HPDE6-E6E7 (cell line): ENCODE data around the gene POLE2.
"Not testable (repeated sequence)": the region's sequence is repeated elsewhere in the genome, so short reads cannot be mapped to it uniquely, and the experiment has no call there.

Experiments used
- DNase-seq: peaks from one replicate; pipeline ENCODE4 v3.0.0; 2011; ENCODE audit warnings: missing footprints; ENCODE audit errors: extremely low spot score

The POLE2 gene, protein sequence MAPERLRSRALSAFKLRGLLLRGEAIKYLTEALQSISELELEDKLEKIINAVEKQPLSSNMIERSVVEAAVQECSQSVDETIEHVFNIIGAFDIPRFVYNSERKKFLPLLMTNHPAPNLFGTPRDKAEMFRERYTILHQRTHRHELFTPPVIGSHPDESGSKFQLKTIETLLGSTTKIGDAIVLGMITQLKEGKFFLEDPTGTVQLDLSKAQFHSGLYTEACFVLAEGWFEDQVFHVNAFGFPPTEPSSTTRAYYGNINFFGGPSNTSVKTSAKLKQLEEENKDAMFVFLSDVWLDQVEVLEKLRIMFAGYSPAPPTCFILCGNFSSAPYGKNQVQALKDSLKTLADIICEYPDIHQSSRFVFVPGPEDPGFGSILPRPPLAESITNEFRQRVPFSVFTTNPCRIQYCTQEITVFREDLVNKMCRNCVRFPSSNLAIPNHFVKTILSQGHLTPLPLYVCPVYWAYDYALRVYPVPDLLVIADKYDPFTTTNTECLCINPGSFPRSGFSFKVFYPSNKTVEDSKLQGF

DNA sequence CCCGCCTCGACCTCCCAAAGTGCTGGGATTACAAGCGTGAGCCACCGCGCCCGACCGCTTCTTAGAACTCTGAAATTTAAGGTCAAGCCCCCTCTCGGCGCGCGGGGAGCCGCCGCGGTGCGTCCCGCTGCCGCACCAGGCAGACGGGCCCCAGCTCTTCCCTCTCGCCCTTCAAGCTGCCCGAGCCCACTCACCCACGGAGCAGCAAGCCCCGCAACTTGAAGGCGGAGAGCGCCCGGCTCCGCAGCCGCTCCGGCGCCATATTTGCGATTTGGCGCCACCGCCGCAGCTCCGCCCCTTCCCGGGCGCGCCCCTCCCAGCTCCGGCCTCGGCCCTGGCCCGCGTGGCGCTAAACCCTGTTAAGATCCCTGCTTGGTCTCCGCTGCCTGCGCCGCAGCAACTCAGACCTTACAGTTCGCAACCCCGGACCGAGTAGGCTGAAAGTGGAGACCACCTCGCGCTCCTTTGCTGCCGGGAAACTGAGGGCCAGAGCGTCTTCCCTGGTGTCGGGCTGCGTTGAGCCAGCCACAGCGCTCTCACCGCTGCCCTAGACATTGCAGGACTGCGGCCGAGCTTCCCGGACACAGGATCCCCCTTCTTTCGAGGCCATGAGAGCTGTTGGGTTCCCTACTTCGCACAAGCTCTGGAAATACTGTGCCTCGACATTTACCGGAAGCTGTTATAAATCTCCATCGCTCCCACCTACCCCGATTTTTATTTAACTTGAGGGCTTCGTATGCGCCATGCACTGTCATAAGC lies at the start of gene POLE2:
Gene POLE2, minus strand, starts transcription at position 273 of the 759 bp plus-strand sequence. Its CDS starts 11 bp downstream, at position 262.
- peak; percentile 54 for DNase-seq

DNA sequence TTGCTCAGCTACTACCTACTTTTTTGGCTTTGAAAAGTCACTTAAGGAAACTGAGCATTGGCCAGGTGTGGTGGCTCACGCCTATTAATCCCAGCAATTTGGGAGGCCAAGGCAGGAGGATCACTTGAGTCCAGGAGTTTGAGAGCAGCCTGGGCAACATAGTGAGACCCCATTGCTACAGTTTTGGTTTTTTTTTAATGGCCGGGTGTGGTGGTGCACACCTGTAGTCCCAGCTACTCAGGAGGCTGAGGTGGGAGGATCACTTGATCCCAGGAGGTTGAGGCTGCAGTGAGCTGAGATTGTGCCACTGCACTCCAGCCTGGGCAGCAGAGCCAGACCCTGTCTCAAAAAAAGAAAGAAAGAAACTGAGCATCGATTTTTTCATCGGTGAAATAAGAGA lies 47.7 kb upstream of the POLE2 start:
- not testable (repeated sequence) for DNase-seq

DNA sequence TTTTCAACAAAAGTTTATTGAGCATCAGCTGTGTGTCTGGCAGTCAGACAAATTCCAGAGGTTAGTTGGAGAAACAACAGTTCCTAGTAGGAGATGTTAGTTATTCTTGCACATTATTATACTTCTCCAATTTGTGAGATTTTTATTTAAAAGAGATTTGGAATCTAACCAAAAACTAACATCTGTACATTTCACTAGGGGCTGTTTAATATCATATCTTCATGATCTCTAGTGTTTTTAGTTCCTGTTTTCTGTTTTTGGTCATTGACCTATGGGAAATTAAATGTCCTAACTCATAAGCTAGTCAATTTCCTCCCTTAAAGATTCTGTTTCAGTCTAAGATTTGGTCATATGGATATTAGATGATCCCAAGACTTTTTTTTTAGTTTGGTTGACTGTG lies 45.8 kb upstream of the POLE2 start:
- DNase-seq, result no peak

DNA sequence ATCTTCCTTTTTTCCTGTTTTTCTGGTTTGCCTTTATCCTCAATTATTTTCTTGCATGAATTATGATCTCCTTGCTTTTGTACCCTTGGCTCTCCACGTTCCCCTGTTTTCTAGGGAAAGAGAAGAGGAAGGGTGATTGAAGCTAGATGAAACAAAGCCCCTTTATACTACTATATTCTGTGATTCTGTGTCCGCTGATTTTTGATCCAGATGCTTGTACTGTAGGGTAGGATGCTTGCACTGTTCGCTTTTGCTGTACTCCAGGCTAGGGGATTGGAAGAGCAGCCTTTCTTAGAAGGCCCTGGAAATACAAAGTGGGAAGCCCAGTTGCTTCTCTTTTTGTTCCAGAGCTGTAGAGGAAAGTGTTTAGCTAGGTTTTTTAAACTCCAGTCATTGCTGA lies 44.9 kb upstream of the POLE2 start:
- DNase-seq, result no peak

DNA sequence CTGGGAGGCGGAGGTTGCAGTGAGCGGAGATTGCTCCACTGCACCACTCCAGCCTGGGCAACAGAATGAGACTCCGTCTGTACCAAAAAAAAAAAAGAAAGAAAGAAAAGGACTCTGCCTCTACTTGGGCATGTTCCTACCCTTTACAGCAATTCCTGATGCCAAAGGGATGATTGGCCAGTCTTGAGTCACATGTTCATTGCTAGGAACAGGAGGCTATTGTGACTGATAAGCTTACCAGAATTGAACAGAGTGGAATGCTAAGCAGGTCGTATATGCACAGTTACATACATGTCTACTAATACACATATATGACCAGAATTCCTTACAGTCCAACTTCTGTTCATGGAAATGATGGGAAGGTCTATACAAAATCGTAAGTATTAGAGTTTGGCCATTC lies 39.2 kb upstream of the POLE2 start:
- DNase-seq, result no peak

DNA sequence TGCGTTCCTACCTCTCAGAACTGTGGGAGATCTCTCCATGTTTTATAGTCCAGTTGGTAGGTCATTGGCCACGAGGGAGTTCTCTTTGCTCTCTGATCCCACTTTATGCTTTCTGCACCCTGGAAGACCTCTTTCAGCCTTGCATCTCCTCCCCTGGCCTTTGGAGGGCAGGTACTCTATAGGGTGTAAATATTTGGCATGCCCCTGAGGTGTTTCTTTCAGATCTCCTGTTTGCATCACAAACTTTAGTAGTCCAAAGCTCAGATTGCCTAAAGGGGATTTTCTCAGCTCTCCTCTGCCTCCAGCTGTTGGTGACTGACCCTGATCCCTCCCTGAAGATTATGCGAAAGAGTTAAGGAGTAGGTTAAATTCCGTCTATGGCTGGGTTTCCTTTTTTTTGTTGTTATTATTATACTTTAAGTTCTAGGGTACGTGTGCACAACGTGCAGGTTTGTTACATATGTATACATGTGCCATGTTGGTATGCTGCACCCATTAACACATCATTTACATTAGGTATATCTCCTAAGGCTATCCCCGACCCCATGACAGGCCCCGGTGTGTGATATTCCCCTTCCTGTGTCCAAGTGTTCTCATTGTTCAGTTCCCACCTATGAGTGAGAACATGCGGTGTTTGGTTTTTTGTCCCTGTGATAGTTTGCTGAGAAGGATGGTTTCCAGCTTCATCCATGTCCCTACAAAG lies 33.9 kb upstream of the POLE2 start:
- DNase-seq, result not testable (repeated sequence)

DNA sequence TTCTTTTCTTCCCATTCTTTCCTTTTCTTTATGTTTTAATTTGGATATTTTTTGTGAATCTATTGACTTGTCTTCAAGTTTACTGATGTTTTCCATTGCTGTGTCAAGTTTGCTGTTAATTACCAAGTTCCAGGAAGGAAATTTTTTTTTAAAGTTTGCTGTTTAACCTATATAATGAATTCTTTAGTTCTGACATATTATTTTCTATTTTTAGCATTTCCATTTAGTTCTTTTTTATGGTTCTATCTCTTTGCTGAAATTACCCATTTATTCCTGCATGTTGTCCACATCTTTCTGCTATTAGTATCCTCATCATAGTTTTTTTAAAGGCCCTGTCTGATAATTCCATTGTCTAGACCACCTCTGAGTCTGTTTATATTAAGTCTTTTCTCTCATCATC lies 32.7 kb upstream of the POLE2 start:
- no peak for DNase-seq

DNA sequence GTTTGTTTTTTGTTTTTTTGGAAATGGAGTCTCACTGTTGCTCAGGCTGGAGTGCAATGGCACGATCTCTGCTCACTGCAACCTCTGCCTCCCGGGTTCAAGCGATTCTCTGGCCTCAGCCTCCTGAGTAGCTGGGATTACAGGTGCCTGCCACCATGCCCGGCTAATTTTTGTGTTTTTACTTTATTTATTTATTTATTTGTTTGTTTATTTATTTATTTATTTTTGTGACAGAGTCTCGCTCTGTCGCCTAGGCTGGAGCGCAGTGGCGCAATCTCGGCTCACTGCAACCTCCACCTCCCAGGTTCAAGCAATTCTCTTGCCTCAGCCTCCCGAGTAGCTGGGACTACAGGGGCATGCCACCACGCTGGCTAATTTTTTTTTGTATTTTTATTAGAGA lies 23.0 kb upstream of the POLE2 start:
- DNase-seq, result not testable (repeated sequence)

DNA sequence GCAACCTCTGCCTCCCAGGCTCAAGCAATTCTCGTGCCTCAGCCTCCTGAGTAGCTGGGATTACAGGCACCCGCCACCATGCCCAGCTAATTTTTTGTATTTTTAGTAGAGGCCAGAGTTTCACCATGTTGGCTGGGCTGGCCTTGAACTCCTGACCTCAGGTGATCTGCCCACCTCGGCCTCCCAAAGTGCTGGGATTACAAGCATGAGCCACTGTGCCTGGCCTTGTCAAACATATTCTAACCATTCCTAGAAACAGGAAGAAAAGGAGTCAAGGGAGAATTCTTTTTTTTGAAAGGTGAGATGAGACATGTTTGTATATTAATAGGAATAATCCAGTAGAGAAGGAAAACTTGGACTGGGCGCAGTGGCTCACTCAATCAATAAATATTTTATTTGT lies 16.5 kb upstream of the POLE2 start:
- DNase-seq, result not testable (repeated sequence)

DNA sequence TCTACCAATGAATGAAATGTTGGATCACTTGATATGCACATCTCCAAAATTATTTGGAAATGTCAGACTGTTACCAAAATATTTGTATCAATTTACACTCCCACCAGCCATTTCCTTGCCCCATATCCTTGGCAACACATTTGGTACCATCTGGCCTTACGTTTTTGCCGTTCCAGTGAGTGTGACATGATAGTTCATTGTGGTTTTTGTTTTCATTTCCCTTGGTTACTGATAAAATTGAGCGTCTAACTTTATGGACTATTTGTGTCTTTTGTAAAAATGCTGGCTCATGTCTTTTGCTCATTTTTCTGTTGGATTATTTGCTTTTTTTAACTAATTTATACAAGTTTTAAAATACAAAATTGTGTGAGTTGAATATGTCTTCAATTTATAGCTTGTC lies 16.0 kb upstream of the POLE2 start:
- no peak for DNase-seq

DNA sequence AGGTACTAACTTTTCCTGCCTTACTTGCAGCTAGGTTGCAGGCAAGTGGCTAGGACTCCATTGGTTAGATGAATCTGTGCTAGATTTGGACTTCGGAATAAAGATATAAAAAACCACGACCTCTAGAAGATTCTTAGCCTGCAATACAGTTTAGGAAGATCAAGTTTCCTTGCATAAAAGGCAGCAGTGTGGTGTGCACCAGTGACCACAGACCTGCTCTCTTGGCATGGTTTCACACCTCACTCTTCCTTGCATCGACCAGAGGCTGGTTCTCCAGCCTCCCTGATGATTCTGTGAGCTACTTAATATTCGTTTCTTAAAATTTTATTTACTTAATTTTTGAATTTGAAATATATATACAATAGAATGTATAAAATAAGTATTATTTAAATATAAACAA lies 14.7 kb upstream of the POLE2 start:
- DNase-seq, result no peak

DNA sequence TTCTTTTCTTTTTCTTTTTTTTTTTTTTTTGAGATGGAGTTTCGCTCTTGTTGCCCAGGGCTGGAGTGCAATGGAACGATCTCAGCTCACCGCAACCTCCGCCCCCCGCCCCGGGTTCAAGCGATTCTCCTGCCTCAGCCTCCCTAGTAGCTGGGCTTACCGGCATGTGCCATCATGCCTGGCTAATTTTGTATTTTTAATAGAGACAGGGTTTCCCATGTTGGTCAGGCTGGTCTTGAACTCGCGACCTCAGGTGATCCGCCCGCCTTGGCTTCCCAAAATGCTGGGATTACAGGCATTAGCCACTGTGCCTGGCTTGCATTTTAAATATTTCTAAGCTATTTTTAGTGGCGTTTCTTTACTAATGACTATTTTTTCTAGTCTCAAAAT lies 5.7 kb upstream of the POLE2 start:
- DNase-seq, result not testable (repeated sequence)

DNA sequence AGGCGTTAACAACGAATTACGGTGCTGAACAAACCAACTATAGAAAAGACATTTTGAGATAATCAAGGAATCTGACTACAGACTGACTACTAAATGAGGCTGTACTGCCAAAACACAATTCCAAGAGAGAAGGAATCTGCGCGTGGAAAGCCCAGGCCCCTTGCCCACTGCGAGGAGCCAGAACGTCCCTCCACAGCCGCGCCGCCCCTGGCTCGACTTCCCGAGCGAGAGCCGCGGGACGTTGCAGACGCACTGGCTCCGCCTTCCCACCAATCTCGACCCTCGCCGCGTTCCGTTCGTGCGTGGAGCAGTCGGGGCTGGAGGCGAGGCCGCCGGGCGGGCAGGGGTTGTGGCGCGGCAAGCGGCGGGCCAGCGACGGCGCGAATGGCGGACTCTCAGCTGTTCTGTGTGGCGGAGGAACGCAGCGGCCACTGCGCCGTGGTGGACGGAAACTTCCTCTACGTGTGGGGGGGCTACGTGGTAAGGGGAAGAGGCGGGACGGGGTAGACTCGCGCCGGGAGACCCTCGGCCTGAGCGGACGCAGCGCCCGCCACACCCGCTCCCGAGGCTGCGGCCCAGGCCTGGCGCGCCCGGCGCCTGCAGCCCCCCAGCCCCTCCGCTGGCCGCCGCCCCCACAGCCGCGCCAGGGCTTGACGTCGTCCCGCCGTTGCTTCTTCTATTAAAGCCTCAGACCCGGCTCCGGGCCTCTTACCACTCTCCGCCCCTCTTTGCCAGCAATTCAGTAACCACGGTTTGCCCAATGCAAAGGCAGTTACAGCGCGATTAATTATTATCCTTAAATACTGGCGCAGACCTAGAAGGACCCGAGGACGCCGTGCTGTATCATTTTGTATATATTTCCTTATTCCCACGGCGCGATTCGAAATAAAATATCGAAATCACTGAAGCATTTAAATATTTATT lies 5.1 kb upstream of the POLE2 start, which contains the start of gene KLHDC1:
Gene KLHDC1, plus strand, starts transcription at position 310 of the 924 bp plus-strand sequence. Its CDS starts 75 bp downstream, at position 385.
- DNase-seq, result peak; percentile 43

DNA sequence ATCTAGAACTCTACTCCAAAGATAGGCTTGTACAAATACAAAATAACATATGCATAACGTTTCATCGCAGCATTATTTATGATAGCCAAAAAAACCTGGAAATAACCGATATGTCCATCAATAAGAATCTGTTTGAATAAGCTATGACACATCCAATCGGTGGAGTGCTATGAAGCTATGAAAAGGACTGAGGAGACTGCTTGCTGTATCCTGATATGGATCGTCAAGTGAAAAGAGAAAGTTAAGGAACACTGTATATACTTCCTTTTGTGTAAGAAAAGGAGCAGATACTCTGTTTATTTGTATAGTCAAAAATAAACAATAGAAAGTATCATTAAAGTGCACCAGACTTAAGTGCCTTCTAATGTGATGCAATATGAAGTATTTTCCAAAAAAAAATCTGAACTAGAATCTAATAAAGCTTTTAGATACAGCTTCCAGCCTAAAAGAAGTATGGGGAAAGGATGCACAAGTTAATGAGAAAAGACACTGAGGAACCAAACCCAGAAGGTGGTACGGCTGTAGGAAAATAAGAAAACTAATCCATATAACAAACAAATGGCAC lies 4.3 kb upstream of the POLE2 start:
- DNase-seq, result no peak

DNA sequence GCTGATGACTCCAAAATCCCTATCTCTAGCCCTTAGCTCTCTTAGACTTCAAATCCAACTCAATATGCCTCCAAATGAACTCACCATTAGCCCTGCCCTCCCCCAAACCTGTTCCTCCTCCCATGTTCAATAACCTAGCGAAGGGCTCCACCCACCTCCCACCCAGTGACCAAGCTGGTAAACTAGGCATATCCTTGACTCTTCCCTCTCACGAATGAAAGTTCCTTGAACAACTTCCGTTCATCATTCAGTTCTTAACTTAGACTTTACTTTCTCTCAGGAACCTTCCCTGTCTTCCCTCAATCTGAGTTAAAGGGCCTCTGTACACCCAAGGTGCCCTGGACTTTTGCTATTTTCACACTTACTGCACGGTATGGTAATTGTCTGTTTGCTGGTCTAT lies 3.0 kb upstream of the POLE2 start:
- DNase-seq, result no peak

DNA sequence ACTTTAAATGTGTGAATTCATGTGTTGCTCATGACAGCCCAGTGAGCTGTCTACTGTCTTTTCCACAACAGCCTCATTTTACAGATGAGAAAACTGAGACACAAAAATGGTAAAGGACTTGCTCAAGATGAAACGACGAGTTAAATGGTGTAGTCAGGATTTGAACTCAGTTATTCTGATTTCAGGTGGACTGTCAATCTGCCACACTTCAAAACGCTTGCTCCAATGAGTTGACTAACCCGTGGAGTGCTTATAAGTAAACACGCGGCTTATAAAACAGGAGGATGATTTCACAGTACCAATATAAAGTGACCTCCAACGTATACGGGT lies 652 bp upstream of the POLE2 start:
- no peak for DNase-seq

DNA sequence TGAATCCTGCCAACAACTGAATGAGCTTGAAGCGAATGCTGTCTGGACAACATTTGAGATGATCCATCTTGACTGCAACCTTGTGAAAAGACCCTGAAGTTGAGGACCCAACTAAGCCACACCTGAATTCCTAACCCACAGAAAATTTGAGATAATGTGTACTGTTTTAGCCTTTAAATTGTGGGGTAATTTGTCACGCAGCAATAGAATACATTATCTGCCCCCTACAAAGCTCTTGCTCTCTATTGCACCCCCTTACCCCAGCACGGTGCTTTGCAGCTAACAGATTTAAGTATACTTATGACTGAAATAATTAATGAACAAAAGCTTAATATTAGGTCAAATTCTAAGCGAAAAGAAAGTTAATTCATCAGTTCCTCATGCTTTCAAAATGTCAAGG lies 1.6 kb downstream of the POLE2 start:
- DNase-seq, result no peak

DNA sequence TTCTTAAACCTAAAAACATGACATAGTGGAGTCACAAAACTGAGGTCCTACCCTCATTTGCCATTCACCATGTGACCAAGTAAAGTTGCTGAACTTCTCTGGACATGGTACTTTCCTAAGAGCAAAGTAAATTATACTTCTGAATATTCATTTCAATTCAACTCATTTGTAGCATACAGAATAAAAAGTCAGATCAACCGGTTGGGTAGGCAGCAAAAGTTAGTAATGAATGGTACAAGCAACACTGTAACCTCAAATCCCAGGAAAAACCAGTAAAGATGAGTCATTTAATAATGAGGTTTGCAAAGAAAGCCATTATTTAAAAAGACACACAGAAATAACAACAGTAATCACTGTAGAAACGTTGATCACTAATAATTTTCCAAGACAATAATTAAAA lies 8.7 kb downstream of the POLE2 start:
- no peak for DNase-seq

DNA sequence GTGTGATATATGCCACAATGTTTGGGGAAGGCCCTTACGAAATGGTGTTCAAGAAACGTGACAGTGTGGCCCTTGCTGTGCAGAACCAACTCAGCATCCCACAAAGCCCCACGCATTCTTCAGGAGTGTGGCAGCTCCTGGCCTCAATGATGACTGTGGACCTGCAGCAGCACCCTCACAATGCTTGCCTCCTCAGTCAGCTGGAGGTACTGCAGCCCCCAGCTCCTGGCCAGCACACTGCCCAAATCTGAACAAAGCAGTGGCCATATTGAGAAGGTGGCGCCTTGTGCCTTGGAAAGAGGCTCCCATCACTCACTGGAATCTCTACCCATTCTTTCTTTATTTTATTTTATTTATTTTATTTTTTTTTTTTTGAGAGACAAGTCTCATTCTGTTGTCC lies 10.4 kb downstream of the POLE2 start:
- DNase-seq, result no peak

DNA sequence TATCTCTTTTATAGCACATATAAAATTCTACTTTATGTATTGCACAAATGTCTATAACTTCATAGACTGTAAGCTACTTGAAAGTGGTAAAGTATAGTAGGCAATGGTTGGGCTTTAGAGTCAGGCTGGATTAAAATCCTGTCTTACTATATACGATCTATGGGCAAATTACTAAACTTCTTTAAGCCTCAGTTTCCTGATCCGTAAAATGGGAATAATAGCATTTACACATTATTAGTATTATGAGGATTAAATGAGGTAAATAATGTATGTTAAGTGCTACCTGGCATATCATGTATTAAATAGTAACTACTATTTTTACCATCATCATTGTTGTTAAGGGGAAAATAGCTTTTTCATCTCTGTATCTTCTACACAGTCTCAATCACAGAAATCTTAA lies 14.4 kb downstream of the POLE2 start:
- DNase-seq, result no peak

DNA sequence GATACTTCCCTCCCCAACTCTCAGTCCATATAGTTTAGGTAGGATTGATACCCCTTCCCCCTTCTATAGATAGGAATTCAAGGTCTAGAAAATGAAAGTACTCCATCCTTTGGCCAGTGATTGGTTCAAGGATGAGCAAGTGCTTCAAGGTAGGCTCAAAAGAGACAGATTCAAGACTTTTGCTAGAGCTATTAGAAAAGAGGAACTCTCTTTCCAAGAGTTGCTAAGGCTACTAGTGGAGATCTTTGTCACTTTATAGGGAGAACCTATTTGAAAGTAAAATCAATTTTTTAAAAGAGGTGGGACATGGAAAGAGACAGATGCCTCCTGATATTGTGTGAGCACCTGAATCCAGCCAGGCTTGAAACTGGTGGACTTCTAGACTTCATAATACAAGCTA lies 17.5 kb downstream of the POLE2 start:
- no peak for DNase-seq
